ENCODE measurements around the gene PRRC1.

DNA sequence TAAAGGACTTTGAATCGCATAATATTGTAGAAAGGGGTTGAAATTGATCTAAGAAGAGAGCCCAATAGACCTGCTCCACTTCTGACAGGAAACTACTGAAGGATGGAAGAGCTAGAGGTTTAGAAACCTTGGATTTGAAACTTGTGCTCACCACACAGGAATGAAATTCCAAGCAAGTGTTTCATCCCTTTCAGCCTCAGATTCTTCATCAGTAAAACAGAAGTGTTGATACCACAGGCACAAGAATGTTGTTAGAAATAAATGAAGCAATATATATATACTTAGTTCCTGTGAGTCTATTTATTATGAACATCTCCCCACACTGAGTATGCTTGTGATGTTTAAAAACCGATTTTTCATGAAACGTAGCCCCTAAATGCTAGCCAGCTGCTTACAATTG, 43.8 kb downstream of the PRRC1 start:
- no peak for TF ChIP-seq POLR2A (IDR thresholded peaks at IDR 0.05)
- TF ChIP-seq, protein P1, sequence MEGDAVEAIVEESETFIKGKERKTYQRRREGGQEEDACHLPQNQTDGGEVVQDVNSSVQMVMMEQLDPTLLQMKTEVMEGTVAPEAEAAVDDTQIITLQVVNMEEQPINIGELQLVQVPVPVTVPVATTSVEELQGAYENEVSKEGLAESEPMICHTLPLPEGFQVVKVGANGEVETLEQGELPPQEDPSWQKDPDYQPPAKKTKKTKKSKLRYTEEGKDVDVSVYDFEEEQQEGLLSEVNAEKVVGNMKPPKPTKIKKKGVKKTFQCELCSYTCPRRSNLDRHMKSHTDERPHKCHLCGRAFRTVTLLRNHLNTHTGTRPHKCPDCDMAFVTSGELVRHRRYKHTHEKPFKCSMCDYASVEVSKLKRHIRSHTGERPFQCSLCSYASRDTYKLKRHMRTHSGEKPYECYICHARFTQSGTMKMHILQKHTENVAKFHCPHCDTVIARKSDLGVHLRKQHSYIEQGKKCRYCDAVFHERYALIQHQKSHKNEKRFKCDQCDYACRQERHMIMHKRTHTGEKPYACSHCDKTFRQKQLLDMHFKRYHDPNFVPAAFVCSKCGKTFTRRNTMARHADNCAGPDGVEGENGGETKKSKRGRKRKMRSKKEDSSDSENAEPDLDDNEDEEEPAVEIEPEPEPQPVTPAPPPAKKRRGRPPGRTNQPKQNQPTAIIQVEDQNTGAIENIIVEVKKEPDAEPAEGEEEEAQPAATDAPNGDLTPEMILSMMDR (IDR thresholded peaks at IDR 0.05): no peak
